Sciatic nerve (tissue), 2 donors: Measurements from ENCODE around the gene CACNA1G. TPM values are rescaled to one million over a fixed set of nuclear protein-coding genes. Genes with fewer than 3 reads are reported as not detected.

Source experiments
- ATAC-seq: fragments of 200-7000 bp; cut with Tn5 transposase; one replicate; pipeline ENCODE4 v1.9.1; 2020; ENCODE audit warnings: mild to moderate bottlenecking, moderate library complexity
- DNase-seq: peaks from one replicate; pipeline ENCODE4 v3.0.0-alpha.2; 2020; ENCODE audit warnings: low spot score
- intact Hi-C: fragments of 100-400 bp; cut with DNase I; formaldehyde crosslinking; loops from one replicate; pipeline ENCODE4 v1.14.2; 2022
- total RNA-seq: library from RNA; stranded (reverse); fragmentation: NEBNext Ultra II Directional; extraction: Animal tissue kit (Norgen Biotek cat#: 25700); gene quantifications from one replicate; pipeline ENCODE4 v1.2.1, GENCODE V29; 2021
- donor health status: DM: no; HTN: no; CAD: no.
- donor health status: DM: no; HTN: no; CAD: no.

The CACNA1G gene
- total RNA-seq, 1 donor from 2014 or later, result 0.36 TPM

- DNase-seq (no peak), ATAC-seq (no peak)
- intact Hi-C loops, result no loop called here
Measured at GRCh38 chr17:50598487-50598886, 38.0 kb downstream of the CACNA1G start.

- DNase-seq, result no peak
- intact Hi-C loops, result no loop called here
- ATAC-seq, result no peak
Measured at GRCh38 chr17:50599606-50600005, 39.1 kb downstream of the CACNA1G start.

GRCh38 chr17:50601823-50602375 is 41.4 kb downstream of the CACNA1G start:
- no peak for ATAC-seq
- intact Hi-C loops, result no loop called here

GRCh38 chr17:50602836-50603235 is 42.3 kb downstream of the CACNA1G start:
- intact Hi-C loops, result no loop called here
- ATAC-seq (no peak), DNase-seq (no peak)

More at GRCh38 chr17:50601823-50602375, 41.4 kb downstream of the CACNA1G start:
- DNase-seq, result no peak

- DNase-seq, result no peak
- no peak for ATAC-seq
- intact Hi-C loops, result no loop called here
Measured at GRCh38 chr17:50603340-50603739, 42.8 kb downstream of the CACNA1G start.

GRCh38 chr17:50604513-50604912 is 44.0 kb downstream of the CACNA1G start:
- DNase-seq (peak; percentile 76), ATAC-seq (peak; percentile 80)
- intact Hi-C loops, result no loop called here

- no peak for ATAC-seq
- intact Hi-C loops, result no loop called here
- no peak for DNase-seq
Measured at GRCh38 chr17:50605429-50605828, 44.9 kb downstream of the CACNA1G start.

- intact Hi-C loops, result no loop called here
Measured at GRCh38 chr17:50607522-50608175, 47.1 kb downstream of the CACNA1G start.

GRCh38 chr17:50608700-50609379 is 48.3 kb downstream of the CACNA1G start:
- intact Hi-C loops, result no loop called here
- ATAC-seq, result no peak
- no peak for DNase-seq

More at GRCh38 chr17:50607522-50608175, 47.1 kb downstream of the CACNA1G start:
- ATAC-seq (no peak), DNase-seq (no peak)

- ATAC-seq, result no peak
- intact Hi-C loops, result loop anchor here (10.0 kb wide), 1 partner anchor 125 kb away; no protein-coding TSS in a partner anchor
- no peak for DNase-seq
Measured at GRCh38 chr17:50609380-50610074, 49.0 kb downstream of the CACNA1G start.

- intact Hi-C loops, result loop anchor here (10.0 kb wide), 1 partner anchor 127 kb away; no protein-coding TSS in a partner anchor
- ATAC-seq (no peak), DNase-seq (no peak)
Measured at GRCh38 chr17:50611634-50612033, 51.1 kb downstream of the CACNA1G start.

GRCh38 chr17:50612281-50612680 is 51.8 kb downstream of the CACNA1G start:
- intact Hi-C loops, result loop anchor here (10.0 kb wide), 1 partner anchor 127 kb away; no protein-coding TSS in a partner anchor
- ATAC-seq, result no peak
- DNase-seq, result no peak

GRCh38 chr17:50613007-50613992 is 52.8 kb downstream of the CACNA1G start:
- ATAC-seq, result peak; percentile 40
- intact Hi-C loops, result loop anchor here (10.0 kb wide), 1 partner anchor 128 kb away; no protein-coding TSS in a partner anchor
- no peak for DNase-seq

GRCh38 chr17:50614471-50615051 is 54.0 kb downstream of the CACNA1G start:
- intact Hi-C loops, result loop anchor here (10.0 kb wide), 1 partner anchor 130 kb away; no protein-coding TSS in a partner anchor
- DNase-seq, result no peak

GRCh38 chr17:50615828-50616227 is 55.3 kb downstream of the CACNA1G start:
- DNase-seq (no peak), ATAC-seq (no peak)
- intact Hi-C loops, result loop anchor here (10.0 kb wide), 1 partner anchor 131 kb away; no protein-coding TSS in a partner anchor

More at GRCh38 chr17:50614471-50615051, 54.0 kb downstream of the CACNA1G start:
- no peak for ATAC-seq

GRCh38 chr17:50618300-50618699 is 57.8 kb downstream of the CACNA1G start:
- DNase-seq (no peak), ATAC-seq (no peak)
- intact Hi-C loops, result loop anchor here (10.0 kb wide), 1 partner anchor 133 kb away; no protein-coding TSS in a partner anchor

- intact Hi-C loops, result loop anchor here (10.0 kb wide), 1 partner anchor 134 kb away; no protein-coding TSS in a partner anchor
Measured at GRCh38 chr17:50618941-50619340, 58.4 kb downstream of the CACNA1G start.

More at GRCh38 chr17:50618941-50619340, 58.4 kb downstream of the CACNA1G start:
- DNase-seq (no peak), ATAC-seq (no peak)
